Measurements from ENCODE around the gene TPO.

GRCh38 chr2:1397350-1397749 is 15.9 kb upstream of the TPO start:
- no peak for TF ChIP-seq CTCF (conservative IDR thresholded peaks at IDR 0.05 in 1 of 2, IDR thresholded peaks at IDR 0.05 in 1 of 2; ENCODE audit: extremely low read depth in 1 of 2, insufficient read depth in 1 of 2, low read depth in 1 of 2, low read length in 2 of 2)
- TF ChIP-seq EZH2 (IDR thresholded peaks at IDR 0.05; ENCODE audit: borderline replicate concordance, low read length): no peak

Data from mammary epithelial cell (primary cell).